ENCODE measurements around the gene DYRK1B. TPM values are rescaled to one million over a fixed set of nuclear protein-coding genes. Genes with fewer than 3 reads are reported as not detected.
"Not testable (repeated sequence)": the region's sequence is repeated elsewhere in the genome, so short reads cannot be mapped to it uniquely, and the experiment has no call there.

The DYRK1B gene
- total RNA-seq, 4 donors from 2014 or later, result 8.3 to 38.7 (median 17.3) TPM

DNA sequence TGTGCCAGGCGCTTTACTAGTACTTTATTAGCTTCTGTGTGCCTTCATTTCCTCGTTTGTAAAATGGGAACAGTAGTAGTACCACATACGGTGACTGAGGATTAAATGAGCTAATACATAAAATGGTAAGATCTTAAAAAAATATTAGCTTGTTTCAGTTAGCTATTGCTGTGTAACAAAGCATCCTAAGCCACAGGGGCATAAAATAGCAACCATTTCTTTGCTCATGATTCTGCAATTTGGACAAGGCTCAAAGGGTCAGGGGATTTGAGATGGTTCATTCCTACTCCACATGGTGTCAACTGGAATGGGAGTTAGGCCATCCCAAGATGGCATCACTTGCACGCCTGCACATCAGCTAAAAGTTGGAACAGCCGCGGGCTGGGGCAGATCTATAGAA lies 13.3 kb downstream of the DYRK1B start:
- Histone ChIP-seq H3K36me3 (peaks cover 0 to 6% (median 0%) of the 10 kb centered on the region in 3 donors), H3K9me3 (no peaks in the 10 kb centered on the region), H3K4me3 (no peak overlapping the region), H3K27me3 (no peaks in the 10 kb centered on the region), H3K4me1 (peaks cover 0 to 16% (median 4%) of the 10 kb centered on the region in 4 donors), H3K27ac (no peak overlapping the region)
- TF ChIP-seq, protein P1, sequence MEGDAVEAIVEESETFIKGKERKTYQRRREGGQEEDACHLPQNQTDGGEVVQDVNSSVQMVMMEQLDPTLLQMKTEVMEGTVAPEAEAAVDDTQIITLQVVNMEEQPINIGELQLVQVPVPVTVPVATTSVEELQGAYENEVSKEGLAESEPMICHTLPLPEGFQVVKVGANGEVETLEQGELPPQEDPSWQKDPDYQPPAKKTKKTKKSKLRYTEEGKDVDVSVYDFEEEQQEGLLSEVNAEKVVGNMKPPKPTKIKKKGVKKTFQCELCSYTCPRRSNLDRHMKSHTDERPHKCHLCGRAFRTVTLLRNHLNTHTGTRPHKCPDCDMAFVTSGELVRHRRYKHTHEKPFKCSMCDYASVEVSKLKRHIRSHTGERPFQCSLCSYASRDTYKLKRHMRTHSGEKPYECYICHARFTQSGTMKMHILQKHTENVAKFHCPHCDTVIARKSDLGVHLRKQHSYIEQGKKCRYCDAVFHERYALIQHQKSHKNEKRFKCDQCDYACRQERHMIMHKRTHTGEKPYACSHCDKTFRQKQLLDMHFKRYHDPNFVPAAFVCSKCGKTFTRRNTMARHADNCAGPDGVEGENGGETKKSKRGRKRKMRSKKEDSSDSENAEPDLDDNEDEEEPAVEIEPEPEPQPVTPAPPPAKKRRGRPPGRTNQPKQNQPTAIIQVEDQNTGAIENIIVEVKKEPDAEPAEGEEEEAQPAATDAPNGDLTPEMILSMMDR (IDR thresholded peaks at IDR 0.05), result no peak
- TF ChIP-seq POLR2A (IDR thresholded peaks at IDR 0.05), result no peak
- DNase-seq, result no peak

DNA sequence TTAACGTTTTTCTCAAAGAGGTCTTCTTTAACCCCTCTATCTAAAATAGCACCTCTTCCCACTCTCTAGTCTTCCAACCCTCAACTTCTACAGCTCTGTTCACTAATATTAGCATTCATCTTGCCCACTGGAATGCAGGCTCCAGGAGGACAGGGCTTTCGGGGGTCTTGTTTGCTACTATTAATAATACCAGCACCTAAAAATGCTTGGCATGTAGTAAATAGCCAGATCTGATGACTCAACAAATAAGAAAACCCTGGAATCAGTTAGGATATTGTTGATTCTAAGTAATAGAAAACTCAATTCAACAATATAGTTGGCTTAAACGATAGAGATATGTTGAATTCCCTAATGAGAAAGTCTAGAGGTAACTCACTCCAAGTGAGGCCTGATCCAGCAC lies 14.2 kb downstream of the DYRK1B start:
- Histone ChIP-seq H3K27me3 (no peaks in the 10 kb centered on the region), H3K4me3 (no peak overlapping the region), H3K36me3 (no peaks in the 10 kb centered on the region), H3K9me3 (no peaks in the 10 kb centered on the region), H3K27ac (no peak overlapping the region), H3K4me1 (peaks cover 0 to 10% (median 4%) of the 10 kb centered on the region in 4 donors)
- TF ChIP-seq POLR2A (IDR thresholded peaks at IDR 0.05), result no peak
- no peak for DNase-seq

DNA sequence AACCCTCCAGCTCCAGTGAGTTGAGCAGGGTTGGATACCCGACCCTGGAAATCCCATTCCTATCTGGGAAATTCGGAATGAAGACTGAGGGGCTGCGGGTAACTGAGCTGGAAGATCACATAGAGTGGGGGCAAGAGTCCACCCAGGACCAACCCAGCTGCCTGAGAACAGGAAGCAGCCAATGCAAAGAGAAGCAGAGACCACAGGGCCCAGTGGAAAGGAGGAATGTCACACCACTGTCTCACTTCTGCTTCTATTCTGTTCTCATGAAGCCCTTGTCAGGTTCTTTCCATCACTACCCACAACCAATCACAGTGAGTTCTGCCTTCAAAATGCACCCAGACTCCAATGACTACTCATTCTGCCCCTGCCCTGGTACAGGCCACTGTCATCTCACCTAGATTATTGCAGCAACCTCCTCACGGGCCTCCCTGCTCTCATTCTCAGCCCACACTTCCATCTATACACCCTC lies 15.3 kb downstream of the DYRK1B start:
- Histone ChIP-seq H3K36me3 (no peaks in the 10 kb centered on the region), H3K27ac (no peak overlapping the region), H3K4me1 (peaks cover 0 to 4% (median under 1%) of the 10 kb centered on the region in 4 donors), H3K27me3 (no peaks in the 10 kb centered on the region), H3K4me3 (no peak overlapping the region), H3K9me3 (no peaks in the 10 kb centered on the region)
- no peak for DNase-seq
- TF ChIP-seq, protein P1 (IDR thresholded peaks at IDR 0.05), result no peak
- TF ChIP-seq POLR2A (IDR thresholded peaks at IDR 0.05), result no peak

DNA sequence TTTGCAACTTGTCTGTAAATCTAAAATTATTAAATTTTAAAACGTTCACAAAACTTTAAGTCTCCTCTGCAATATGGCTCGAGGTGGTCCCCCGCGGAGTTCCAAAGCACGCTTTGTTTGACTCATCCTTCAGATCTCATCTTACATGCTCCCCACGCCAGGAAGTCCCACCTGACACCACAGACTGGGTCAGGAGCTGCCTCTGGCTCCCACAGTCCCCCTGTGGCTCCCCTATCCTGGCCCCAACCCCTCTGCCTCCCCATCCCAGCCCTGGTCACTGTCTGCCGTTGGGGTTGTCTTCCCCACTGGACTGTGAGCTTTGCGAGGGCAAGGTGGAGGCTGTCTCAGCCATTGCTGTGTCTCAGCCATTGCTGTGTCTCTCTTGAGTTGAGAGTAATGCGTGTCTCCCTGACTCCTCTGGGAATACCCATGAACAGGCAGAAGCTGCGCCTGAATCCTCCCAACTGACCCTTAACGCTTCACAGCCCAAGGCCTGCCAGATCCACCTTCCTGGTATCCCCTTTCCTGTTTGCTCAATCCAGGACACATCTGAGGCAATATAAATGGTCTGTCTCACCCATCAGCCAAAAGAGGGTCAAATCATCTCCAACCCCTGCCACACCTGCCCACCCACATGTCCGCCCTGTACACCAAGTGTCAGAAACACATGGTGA lies 15.9 kb downstream of the DYRK1B start:
- no peaks in the 10 kb centered on the region for H3K4me1 ChIP-seq
- no peak for DNase-seq
- H3K27ac ChIP-seq, result no peak overlapping the region
- H3K9me3 ChIP-seq, result no peaks in the 10 kb centered on the region
- TF ChIP-seq POLR2A (IDR thresholded peaks at IDR 0.05), result no peak
- TF ChIP-seq, protein P1 (IDR thresholded peaks at IDR 0.05), result no peak
- no peak overlapping the region for H3K4me3 ChIP-seq
- H3K36me3 ChIP-seq, result no peaks in the 10 kb centered on the region
- no peaks in the 10 kb centered on the region for H3K27me3 ChIP-seq

DNA sequence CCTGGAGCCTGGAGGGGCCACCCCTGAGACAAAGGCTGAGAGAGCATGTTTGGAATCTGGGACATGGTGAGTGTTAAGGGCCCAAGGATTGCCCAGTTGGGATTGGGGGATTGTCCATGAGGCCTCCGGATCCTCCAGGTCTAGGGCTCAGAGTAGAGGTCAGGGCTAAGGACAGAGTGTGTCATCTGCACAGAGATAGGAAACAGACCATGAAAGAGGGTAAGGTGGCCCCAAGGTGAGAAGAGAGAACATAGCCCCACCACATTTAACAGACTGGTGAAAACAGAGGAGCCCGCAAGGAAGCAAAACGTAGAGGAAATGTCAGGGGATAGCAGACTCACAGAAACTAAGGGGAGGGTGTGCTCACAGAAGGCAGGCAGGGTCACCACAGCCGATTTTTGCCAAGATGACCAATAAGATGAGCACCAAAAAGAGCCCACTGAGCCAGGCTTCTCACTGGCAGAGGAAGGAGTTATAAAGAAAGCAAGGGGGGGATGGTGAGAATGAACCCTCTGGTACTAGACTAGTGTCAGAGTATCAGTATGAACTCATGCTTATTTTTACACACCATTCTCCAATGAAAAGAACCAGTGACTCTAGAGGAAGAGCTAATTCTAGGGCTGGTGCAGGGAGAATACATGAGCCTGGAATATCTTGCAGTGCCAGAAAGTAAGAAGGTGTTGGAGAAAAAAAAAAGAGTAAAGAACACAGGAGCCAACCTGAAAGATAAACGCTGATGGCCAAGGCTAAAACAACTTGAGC lies 17.5 kb downstream of the DYRK1B start:
- no peaks in the 10 kb centered on the region for H3K9me3 ChIP-seq
- no peaks in the 10 kb centered on the region for H3K27me3 ChIP-seq
- TF ChIP-seq, protein P1 (IDR thresholded peaks at IDR 0.05), result no peak
- no peak for TF ChIP-seq POLR2A (IDR thresholded peaks at IDR 0.05)
- H3K4me1 ChIP-seq, result no peaks in the 10 kb centered on the region
- H3K4me3 ChIP-seq, result no peak overlapping the region
- no peaks in the 10 kb centered on the region for H3K36me3 ChIP-seq
- DNase-seq, result no peak
- no peak overlapping the region for H3K27ac ChIP-seq

DNA sequence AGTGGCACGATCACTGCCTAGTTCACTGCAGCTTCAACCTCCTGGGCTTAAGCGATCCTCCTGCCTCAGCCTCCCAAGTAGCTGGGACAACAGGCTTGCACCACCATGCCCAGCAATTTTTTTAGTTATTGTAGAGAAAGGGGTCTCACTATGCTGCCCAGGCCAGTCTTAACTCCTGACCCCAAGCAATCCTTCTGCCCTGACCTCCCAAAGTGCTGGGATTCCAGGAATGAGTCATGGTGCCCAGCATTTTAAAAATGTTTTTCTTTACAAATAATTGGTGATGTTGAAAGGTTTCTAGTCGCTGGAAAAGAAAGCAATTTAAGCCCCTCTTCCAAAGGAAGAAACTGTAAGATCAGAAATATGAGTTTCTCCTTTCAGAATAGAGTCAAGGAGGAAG lies 19.4 kb downstream of the DYRK1B start:
- DNase-seq, result no peak
- H3K36me3 ChIP-seq, result no peaks in the 10 kb centered on the region
- H3K4me1 ChIP-seq, result no peaks in the 10 kb centered on the region
- no peaks in the 10 kb centered on the region for H3K27me3 ChIP-seq
- no peak overlapping the region for H3K4me3 ChIP-seq
- no peaks in the 10 kb centered on the region for H3K9me3 ChIP-seq
- H3K27ac ChIP-seq, result no peak overlapping the region
- no peak for TF ChIP-seq POLR2A (IDR thresholded peaks at IDR 0.05)
- TF ChIP-seq, protein P1 (IDR thresholded peaks at IDR 0.05), result no peak

DNA sequence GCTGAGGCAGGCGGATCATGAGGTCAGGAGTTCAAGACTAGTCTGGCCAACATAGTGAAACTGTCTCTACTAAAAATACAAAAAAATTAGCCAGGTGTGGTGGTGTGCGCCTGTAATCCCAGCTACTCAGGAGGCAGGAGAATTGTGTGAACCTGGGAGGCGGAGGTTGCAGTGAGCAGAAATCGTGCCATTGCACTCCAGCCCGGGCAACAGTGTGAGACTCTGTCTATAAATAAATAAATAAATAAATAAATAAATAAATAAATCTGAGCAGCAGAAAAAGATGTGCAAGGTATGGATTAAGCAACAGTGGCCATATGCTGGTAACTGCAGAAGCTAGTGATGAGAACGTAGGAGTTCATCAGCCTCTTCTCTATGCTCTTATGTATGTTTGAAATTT lies 19.9 kb downstream of the DYRK1B start:
- not testable (repeated sequence) for H3K4me3 ChIP-seq, DNase-seq, H3K9me3 ChIP-seq, H3K27ac ChIP-seq, H3K4me1 ChIP-seq, H3K27me3 ChIP-seq, H3K36me3 ChIP-seq

Measured in Peyer's patch (tissue), 4 donors.